HG03045 (cell line): ENCODE measurements around the gene PHLDA1.
"Not testable (repeated sequence)": the region's sequence is repeated elsewhere in the genome, so short reads cannot be mapped to it uniquely, and the experiment has no call there.

ENCODE experiments used
- ATAC-seq: cut with Tn5 transposase; IDR thresholded peaks from one replicate; pipeline ENCODE4 v1.9.1; 2021; ENCODE audit warnings: mild to moderate bottlenecking, moderate library complexity; ENCODE audit not compliant: unreplicated experiment

Gene PHLDA1

DNA sequence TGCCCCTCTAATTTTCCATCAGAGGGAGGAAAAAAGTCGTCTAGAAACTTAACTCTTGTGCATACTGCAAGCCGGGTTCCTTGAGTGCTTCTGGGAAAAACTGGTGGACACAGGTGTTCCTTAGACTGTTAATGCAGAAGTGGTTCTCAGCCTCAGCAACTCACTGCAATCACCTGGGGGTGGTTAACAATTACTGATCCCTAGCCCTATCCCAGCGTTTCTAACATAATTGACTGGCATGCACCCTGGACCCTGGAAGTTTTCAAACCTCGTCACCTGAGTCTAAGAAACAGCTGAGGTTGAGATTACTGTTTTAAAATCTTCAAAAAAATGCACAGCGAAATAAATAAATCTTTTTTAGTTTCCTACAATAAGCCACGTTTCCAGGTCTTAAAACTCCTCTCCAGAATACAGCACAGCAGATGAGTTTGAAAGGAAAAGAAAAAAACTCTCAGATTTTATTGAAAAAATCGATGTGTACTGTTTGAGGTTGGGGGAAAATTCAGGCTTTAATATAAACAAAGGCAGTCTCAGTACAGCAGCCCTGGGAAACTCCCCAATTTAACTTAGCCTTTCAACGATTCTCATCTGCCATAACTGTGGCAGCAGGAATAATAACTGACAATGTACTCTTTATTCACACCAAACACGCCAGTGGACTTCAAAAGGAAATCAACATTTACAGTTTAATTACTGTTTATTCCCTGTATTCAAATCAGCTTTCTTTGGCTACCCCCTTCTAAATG lies 45.4 kb downstream of the PHLDA1 start:
- no peak for ATAC-seq

DNA sequence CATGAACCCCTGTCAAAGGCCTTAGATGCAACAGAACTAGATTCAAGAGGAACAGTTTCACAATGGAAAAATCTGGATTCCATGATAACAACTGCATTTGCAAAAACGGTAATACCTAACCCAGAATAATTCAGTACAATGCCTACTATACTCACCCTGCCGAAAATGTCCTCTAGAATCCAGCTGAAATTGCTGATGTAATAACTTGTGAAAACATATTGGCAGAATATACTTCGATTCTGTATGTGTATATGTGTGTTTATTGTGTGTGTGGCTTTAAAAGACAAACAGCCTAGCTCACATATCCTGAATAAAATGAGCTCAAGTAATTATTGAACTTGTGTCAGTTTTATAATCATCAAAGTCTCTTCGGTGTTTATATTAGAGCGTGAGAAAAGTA lies 46.0 kb downstream of the PHLDA1 start:
- no peak for ATAC-seq

DNA sequence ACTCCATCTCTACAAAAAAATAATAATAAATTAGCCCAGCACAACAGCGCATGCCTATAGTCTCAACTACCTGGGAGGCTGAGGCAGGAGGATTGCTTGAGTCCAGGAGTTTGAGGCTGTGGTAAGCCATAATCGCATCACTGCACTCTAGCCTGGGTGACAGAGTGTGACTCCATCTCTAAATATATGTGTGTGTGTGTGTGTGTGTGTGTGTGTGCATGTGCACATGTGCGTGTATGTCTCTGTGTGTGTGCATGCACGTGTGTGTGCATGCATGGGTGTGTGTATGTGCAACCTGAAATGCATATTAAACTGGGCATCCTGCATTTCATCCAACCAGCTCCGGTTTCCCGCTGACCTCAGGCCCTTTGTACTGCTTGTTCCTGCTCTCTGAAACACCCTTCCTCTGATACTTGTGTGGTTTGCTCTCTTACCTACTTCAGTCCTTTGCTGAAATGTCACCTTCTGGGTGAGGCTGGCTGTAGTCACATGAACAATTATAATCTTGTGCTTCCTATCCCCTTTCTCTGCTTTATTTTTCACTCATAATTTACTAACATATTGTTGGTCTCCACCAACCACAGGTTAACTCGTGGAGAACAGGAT lies 46.9 kb downstream of the PHLDA1 start:
- no peak for ATAC-seq

DNA sequence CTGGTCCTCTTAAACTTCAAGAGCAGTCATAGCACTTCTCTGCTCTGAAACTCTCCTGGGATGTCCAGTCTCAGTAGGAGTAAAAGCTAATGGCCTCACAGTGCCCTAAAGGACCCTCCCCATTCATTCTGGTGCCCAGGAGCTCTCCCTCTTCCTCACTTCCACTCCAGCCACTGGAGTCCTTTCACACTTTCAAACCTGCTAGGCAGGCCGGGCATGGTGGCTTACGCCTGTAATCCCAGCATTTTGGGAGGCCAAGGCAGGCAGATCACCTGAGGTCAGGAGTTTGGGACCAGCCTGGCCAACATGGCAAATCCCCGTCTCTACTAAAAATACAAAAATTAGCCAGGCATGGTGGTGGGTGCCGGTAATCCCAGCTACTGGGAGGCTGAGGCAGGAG lies 47.7 kb downstream of the PHLDA1 start:
- not testable (repeated sequence) for ATAC-seq

DNA sequence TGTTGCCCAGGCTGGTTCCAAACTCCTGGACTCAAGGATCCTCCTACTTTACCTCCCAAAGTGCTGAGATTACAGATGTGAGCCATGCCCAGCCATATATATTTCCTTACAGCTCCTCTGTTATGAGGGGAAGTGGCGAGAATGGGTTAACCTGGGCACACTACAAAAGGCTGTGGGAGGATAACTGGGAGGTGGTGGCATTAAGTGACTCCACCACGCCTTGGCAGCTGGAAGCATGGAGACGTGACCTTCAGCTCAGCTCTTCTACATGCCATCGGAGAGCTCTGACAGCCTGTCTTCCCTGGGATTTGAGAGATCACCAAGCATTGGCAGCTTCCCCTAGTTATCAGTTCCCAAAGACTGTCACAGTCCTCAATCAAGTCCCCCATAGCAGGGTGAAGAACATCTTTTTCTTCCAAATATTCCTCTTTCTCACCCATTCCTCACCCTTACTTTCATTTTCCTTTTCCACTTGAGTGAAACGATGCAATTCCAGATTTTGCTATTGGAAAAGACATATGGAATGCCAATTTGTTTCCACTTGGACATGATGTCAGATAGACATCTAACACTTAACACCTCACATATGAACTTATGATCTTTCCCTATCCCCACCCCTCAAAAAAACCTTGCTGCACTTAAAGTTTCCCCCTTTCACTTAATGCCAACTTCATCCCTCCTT lies 48.5 kb downstream of the PHLDA1 start:
- ATAC-seq = no peak

DNA sequence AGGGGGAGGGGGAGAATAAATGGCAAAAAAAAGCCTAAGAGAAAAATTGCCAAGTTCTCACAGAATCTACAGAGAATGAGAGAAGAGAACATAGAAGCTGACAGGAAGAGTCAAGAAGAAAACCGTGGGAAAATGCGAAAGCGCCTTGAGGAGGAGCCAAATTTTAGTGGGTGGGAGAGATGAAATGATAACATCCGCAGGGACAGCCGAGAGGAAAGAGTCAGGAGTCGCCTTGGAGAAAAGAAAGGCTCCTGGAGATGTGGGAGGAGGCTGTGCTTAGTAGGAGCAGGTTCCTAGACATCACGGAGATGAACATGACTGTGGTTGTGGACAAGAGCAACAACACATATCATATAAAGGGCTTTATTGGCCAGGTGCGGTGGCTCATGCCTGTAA lies 49.4 kb downstream of the PHLDA1 start:
- no peak for ATAC-seq

DNA sequence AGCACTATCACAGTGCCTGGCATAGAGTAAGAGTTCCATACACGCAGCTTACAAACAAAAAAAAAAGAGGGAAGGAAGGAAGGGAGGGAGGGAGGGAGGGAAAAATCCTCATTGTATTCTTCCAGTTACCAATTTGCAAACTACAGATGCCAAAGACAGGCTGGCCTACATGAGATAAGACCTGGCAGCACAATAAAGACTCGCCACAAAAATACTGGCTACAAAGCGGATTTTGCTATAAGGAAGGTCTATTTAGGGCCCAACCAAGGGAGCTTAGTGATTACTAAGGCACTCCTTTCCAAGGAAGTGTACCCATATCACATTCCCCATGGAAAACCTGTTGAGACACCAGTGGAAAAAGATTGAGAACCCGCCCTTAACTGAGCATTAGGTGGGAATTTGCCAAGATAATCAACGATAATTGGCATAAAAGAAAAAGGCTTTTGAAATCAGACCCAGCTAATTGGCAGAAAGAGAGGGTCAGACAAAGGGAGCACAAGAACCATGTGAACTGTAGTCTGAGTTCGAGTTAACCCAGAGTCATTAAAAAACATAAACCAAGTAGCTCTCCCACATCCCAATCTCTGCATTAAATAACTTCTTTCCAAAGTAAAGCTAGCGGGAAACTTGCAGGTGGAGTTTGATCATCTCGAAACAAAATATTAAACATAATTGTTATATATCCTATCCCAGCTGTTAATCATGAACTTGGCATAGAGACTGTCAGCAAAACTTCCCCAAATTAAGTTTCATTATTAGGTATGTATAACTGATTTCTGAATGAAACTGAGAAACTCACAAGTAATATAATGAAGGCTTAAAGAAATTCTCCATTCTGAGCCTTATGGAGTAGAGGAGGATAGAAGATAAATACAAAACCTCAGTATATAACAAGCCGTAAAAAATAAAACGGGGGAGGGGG lies 50.1 kb downstream of the PHLDA1 start:
- ATAC-seq = no peak

DNA sequence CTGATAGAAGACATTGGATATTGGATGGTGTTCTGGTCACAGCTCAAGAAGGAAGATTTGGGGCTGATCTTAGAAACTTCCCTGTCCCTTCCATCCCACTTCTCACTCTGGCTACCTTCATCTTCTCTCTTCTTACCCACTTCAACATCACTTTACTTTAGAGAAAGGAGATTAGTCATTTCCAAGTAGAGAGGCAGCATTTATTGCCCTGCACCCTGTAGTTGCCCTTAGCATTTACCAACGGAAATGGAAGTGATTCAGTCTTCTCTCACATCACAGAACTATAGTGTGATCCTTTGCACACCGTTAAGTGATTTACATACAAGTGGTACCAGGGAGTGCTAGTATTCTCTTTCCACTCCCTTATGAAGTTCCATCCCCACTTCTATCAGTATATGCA lies 52.4 kb downstream of the PHLDA1 start:
- ATAC-seq = no peak

DNA sequence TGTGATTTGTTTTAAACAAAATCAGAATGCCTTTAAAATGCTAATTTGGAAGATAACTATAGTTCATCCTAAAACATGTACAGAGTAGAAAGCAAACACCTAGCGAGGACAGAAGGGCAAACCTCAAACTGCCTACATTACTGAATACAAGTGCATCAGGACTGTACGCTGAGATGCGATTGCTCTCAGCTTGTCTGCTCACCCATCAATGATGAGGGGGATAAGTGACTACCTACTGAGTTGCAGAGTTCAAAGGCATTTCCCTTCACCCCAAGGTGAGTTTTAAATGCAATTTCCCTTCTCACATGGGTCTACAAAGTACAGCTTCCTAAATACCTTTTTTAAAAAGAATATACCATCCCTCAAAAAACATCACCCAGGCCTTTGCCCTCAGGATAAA lies 52.9 kb downstream of the PHLDA1 start:
- ATAC-seq = no peak

DNA sequence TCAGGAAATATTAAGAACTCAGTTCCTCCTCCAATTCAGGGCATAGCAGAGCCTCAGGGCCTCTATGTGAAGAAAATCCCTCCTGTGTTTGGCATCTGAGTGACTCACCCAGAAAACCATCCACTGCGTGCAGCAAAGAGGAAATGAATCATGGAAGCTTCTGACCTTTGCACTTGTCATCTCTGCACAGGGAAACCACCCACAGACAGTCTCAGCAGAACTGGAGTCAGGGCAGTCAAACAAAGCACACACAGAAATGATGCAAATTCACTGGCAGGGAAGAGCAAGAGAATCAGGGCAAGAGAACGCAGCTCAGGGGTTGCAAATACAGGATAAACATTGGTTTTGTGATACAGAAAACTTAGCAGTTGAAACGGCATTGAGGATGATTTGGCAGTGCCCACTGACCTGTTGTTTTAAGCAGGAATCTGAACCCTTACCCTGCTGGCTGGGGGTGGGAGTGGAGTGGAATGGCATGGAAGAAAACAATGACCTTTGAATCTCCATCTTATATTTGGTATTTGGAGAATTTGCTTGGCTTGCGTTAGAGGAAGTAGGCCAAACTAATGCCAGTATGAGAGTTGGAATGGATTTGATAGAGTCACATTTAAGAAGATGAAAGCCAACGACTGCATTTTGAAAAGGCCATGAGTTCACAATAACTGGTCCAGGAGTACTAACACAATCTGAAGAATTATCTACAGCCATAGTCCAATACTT lies 53.5 kb downstream of the PHLDA1 start:
- ATAC-seq = peak; percentile 99

DNA sequence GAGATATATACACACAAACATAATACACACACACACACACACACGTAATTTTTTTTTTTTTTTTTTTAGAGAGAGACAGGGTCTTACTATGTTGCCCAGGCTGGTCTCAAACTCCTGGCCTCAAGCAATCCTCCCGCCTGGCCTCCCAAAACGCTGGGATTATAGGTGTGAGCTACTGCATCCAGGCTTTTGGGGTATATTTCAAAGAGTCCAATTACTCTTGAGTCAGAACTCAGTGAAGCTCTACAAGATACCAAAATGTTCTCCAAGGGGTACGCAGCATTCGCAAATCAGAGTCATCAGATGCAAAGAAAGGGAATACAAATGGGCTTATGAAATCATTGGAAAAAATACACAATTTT lies 54.0 kb downstream of the PHLDA1 start:
- no peak for ATAC-seq

DNA sequence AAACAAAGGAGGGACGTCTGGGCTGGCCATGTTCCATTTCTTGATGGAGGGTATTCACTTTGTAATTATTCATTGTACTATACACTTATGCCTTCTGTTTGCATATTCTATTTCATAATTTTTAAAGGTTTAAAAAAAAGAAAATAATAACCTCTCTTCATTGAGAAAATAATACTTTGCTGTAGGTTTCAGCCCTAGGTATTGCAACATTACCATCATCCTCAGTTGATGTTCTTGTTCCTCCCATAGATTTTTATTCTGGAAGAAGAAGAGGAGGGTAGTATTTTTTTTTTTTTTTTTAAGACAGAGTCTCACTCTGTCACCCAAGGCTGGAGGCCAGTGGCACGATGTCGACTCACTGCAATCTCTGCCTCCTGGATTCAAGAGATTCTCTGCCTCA lies 54.7 kb downstream of the PHLDA1 start:
- ATAC-seq = no peak

DNA sequence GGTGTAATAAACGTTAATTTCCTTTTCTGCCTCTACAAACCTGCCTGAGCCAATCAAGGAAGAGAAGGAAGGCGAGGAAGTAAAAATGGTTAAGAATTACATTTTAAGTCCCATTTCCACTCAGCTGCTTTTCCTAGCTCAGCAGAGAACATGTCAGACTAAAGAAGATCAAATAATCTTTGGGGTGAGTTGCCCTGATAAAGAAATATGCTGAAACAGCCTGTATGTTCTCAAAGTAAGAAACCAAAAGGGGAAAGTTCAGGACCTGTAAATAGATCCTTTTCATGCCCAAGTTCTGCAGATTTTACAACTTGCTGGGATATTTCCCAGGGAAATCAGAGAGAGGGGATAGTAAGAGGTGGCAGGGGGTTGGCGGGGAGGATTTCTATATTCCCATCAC lies 55.5 kb downstream of the PHLDA1 start:
- ATAC-seq = no peak

DNA sequence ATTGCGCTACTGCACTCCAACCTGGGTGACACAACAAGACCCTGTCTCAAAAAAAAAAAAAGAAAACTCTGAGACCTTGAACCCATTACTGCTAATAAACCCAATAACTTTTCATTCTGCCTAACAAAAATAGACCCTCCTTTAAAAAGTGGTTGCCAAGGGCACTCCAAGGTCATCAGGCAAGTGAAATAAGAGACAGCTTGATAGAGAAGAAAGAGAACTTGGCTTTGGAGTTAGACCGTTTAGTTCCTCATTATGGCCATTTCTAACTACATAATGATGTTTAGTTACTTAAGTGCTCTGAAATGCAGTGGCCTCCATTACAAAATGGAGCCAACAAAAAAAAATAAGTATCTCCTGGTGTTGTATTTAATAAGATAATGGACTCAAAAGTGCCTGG lies 55.9 kb downstream of the PHLDA1 start:
- no peak for ATAC-seq
